ENCODE results near the gene WSCD2. TPM values are rescaled to one million over a fixed set of nuclear protein-coding genes. Genes with fewer than 3 reads are reported as not detected.

Gene WSCD2
- total RNA-seq, 1 experiment from 2014 or later = not detected

GRCh38 chr12:108122644-108123043, 6.4 kb upstream of the WSCD2 start:
- Mint-ChIP-seq H3K27me3 (ENCODE audit: insufficient read depth, unreplicated experiment) (peaks cover 11% of the 10 kb centered on the region), H3K4me3 (ENCODE audit: unreplicated experiment) (no peak overlapping the region), H3K4me1 (ENCODE audit: insufficient read depth, unreplicated experiment) (no peaks in the 10 kb centered on the region), H3K9me3 (ENCODE audit: unreplicated experiment) (peaks cover 15% of the 10 kb centered on the region), H3K27ac (ENCODE audit: low read depth, unreplicated experiment) (no peak overlapping the region), H3K36me3 (ENCODE audit: insufficient read depth, unreplicated experiment) (no peaks in the 10 kb centered on the region)
- ChIA-PET POLR2A (no interaction called here), CTCF (no interaction called here)
- BruUV-seq (replicated peaks) = no TSS peak
- intact Hi-C loops (cut with micrococcal nuclease) = no loop called here
- DNase-seq (ENCODE audit: unreplicated experiment) = no peak
- no peak for TF ChIP-seq CTCF (IDR thresholded peaks at IDR 0.05; ENCODE audit: unreplicated experiment)

GRCh38 chr12:108123402-108123801, 5.7 kb upstream of the WSCD2 start:
- H3K27me3 Mint-ChIP-seq (ENCODE audit: insufficient read depth, unreplicated experiment) = peaks cover 17% of the 10 kb centered on the region
- intact Hi-C loops (cut with micrococcal nuclease) = no loop called here
- no peaks in the 10 kb centered on the region for H3K36me3 Mint-ChIP-seq (ENCODE audit: insufficient read depth, unreplicated experiment)
- peaks cover 15% of the 10 kb centered on the region for H3K9me3 Mint-ChIP-seq (ENCODE audit: unreplicated experiment)
- no peak overlapping the region for H3K27ac Mint-ChIP-seq (ENCODE audit: low read depth, unreplicated experiment)
- ChIA-PET CTCF (interaction anchor here (0.6 to 0.7 kb wide), 2 partner anchors 77 to 334 kb away, joined by 3 to 4 read pairs; no protein-coding TSS in a partner anchor), POLR2A (no interaction called here)
- H3K4me3 Mint-ChIP-seq (ENCODE audit: unreplicated experiment) = no peak overlapping the region
- no TSS peak for BruUV-seq (replicated peaks)
- no peaks in the 10 kb centered on the region for H3K4me1 Mint-ChIP-seq (ENCODE audit: insufficient read depth, unreplicated experiment)
- DNase-seq (ENCODE audit: unreplicated experiment) = no peak
- no peak for TF ChIP-seq CTCF (IDR thresholded peaks at IDR 0.05; ENCODE audit: unreplicated experiment)

- no peaks in the 10 kb centered on the region for H3K4me1 Mint-ChIP-seq (ENCODE audit: insufficient read depth, unreplicated experiment)
- POLR2A ChIA-PET = no interaction called here
Observed at GRCh38 chr12:108125073-108125472, 4.0 kb upstream of the WSCD2 start.

GRCh38 chr12:108126212-108126611, 2.9 kb upstream of the WSCD2 start:
- no peak overlapping the region for H3K4me3 Mint-ChIP-seq (ENCODE audit: unreplicated experiment)
- H3K27me3 Mint-ChIP-seq (ENCODE audit: insufficient read depth, unreplicated experiment) = peaks cover 17% of the 10 kb centered on the region
- no peaks in the 10 kb centered on the region for H3K9me3 Mint-ChIP-seq (ENCODE audit: unreplicated experiment)
- CTCF ChIA-PET = no interaction called here
- TF ChIP-seq CTCF (IDR thresholded peaks at IDR 0.05; ENCODE audit: unreplicated experiment) = no peak
- no peak for DNase-seq (ENCODE audit: unreplicated experiment)
- POLR2A ChIA-PET = no interaction called here
- no TSS peak for BruUV-seq (replicated peaks)
- no peak overlapping the region for H3K27ac Mint-ChIP-seq (ENCODE audit: low read depth, unreplicated experiment)
- intact Hi-C loops (cut with micrococcal nuclease) = no loop called here
- no peaks in the 10 kb centered on the region for H3K36me3 Mint-ChIP-seq (ENCODE audit: insufficient read depth, unreplicated experiment)
- H3K4me1 Mint-ChIP-seq (ENCODE audit: insufficient read depth, unreplicated experiment) = no peaks in the 10 kb centered on the region

More at GRCh38 chr12:108125073-108125472, 4.0 kb upstream of the WSCD2 start:
- TF ChIP-seq CTCF (IDR thresholded peaks at IDR 0.05; ENCODE audit: unreplicated experiment) = no peak
- no peak overlapping the region for H3K4me3 Mint-ChIP-seq (ENCODE audit: unreplicated experiment)
- no TSS peak for BruUV-seq (replicated peaks)
- intact Hi-C loops (cut with micrococcal nuclease) = no loop called here
- CTCF ChIA-PET = interaction anchor here (0.6 to 0.7 kb wide), 2 partner anchors 131 to 351 kb away, joined by 3 to 5 read pairs; no protein-coding TSS in a partner anchor
- H3K27ac Mint-ChIP-seq (ENCODE audit: low read depth, unreplicated experiment) = no peak overlapping the region
- peaks cover 17% of the 10 kb centered on the region for H3K27me3 Mint-ChIP-seq (ENCODE audit: insufficient read depth, unreplicated experiment)
- H3K36me3 Mint-ChIP-seq (ENCODE audit: insufficient read depth, unreplicated experiment) = no peaks in the 10 kb centered on the region
- H3K9me3 Mint-ChIP-seq (ENCODE audit: unreplicated experiment) = peaks cover 8% of the 10 kb centered on the region
- no peak for DNase-seq (ENCODE audit: unreplicated experiment)

Measured in MCF 10A (cell line).